ENCODE measurements around the gene FES. TPM values are rescaled to one million over a fixed set of nuclear protein-coding genes. Genes with fewer than 3 reads are reported as not detected.
"Not testable (repeated sequence)": the region's sequence is repeated elsewhere in the genome, so short reads cannot be mapped to it uniquely, and the experiment has no call there.

FES gene
- total RNA-seq, 1 experiment from 2014 or later: 4.7 TPM

GRCh38 chr15:90860942-90861675, 23.2 kb upstream of the FES start:
- no peak for DNase-seq (ENCODE audit: low read depth)

GRCh38 chr15:90862487-90862886, 21.8 kb upstream of the FES start:
- DNase-seq (ENCODE audit: low read depth): no peak

GRCh38 chr15:90862964-90863778, 21.1 kb upstream of the FES start:
- peak; percentile 60 for DNase-seq (ENCODE audit: low read depth)

GRCh38 chr15:90863987-90864386, 20.3 kb upstream of the FES start:
- DNase-seq (ENCODE audit: low read depth): no peak

GRCh38 chr15:90864507-90864906, 19.8 kb upstream of the FES start:
- DNase-seq (ENCODE audit: low read depth): no peak

- DNase-seq (ENCODE audit: low read depth): no peak
Measured at GRCh38 chr15:90865702-90866101, 18.6 kb upstream of the FES start.

GRCh38 chr15:90866161-90866715, 18.1 kb upstream of the FES start:
- no peak for DNase-seq (ENCODE audit: low read depth)

- no peak for DNase-seq (ENCODE audit: low read depth)
Measured at GRCh38 chr15:90866800-90867199, 17.5 kb upstream of the FES start.

GRCh38 chr15:90868261-90868689, 16.0 kb upstream of the FES start, which contains the start of gene FURIN:
TSS of gene FURIN (plus strand) at chr15:90868588. CDS start at chr15:90875741, 7,153 bp downstream.
- DNase-seq (ENCODE audit: low read depth): no peak

GRCh38 chr15:90869140-90869541, 15.2 kb upstream of the FES start:
- no peak for DNase-seq (ENCODE audit: low read depth)

GRCh38 chr15:90869601-90870353, 14.5 kb upstream of the FES start:
- DNase-seq (ENCODE audit: low read depth): peak; percentile 97

- DNase-seq (ENCODE audit: low read depth): peak; percentile 34
Measured at GRCh38 chr15:90870354-90871138, 13.8 kb upstream of the FES start.

- DNase-seq (ENCODE audit: low read depth): peak; percentile 33
Measured at GRCh38 chr15:90871139-90871715, 13.1 kb upstream of the FES start.

GRCh38 chr15:90871716-90872485, 12.4 kb upstream of the FES start:
- DNase-seq (ENCODE audit: low read depth): peak; percentile 23

GRCh38 chr15:90872486-90873184, 11.7 kb upstream of the FES start:
- DNase-seq (ENCODE audit: low read depth): peak; percentile 83

- no peak for DNase-seq (ENCODE audit: low read depth)
Measured at GRCh38 chr15:90873488-90873997, 10.8 kb upstream of the FES start.

- DNase-seq (ENCODE audit: low read depth): no peak
Measured at GRCh38 chr15:90873998-90874605, 10.2 kb upstream of the FES start.

GRCh38 chr15:90874986-90875385, 9.3 kb upstream of the FES start:
- not testable (repeated sequence) for DNase-seq (ENCODE audit: low read depth)

- no peak for DNase-seq (ENCODE audit: low read depth)
Measured at GRCh38 chr15:90875549-90875981, 8.7 kb upstream of the FES start.

Measured in RPMI7951 (cell line).